ENCODE data around the gene DENND4A. TPM values are rescaled to one million over a fixed set of nuclear protein-coding genes. Genes with fewer than 3 reads are reported as not detected.

The DENND4A gene
- total and polyA plus RNA-seq, 2 of the 4 experiments (the other 2 are of a cell fraction), result 4.1 to 17.7 TPM

DNA sequence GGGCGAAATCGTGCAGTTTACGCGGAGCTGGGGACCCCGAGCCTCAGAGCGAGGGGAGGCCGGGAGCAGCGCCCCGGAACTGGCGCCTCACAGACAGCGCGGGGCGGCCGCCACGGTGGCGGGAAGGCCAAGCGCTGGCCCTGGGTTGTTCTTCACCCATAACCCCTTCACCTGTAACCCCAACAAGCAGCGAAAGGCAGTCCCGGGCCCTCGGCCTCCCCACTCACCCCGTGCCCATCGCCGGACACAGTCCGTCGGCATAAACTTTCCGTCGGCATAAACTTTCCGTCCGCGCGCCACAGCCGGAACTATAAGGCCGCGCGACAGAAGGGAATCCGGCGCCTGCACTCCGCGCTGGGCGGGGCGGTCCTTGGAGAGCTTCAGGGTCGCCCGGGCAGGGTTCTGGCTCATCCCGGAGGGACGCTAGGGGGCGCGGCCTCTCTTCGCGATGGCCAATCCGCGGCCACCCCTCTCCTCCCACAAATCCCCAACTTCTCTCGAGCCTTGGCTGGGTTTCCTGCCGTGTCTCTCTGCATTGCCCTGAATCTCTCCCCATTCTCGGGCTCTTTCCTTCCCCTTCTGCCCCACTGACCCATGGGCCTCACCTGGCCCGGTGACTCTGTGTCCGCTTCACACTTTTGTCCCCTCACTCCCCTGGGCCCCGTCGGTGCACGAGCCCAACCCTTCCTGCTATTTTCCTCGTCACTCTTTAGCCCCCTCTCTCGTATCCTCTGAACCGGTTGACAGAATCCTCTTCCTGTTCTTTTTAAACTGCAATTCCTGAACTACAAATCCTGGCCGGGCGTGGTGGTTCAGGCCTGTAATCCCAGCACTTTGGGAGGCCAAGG is 181.0 kb downstream of the DENND4A start, which contains the start of gene INTS14 (continued):
- TF ChIP-seq NFE2L2 (IDR thresholded peaks at IDR 0.05; ENCODE audit: low read depth, low read length) (no peak), RFX5 (IDR thresholded peaks at IDR 0.05; ENCODE audit: low read depth, low read length) (no peak), CEBPB (IDR thresholded peaks at IDR 0.05; ENCODE audit: low read depth, low read length) (no peak)

Small RNA genes within 50 kb of the gene (microRNA-seq; reads per million reads assigned to microRNA genes)
- gene MIR4511 (ENCODE audit: insufficient read depth in 1 of 2, insufficient read length in 1 of 2, unreplicated experiment in 1 of 2), result 0 to 1.0 reads per million in 2 experiments
- not detected for gene SNORD13E (ENCODE audit: insufficient read depth, insufficient read length)

Small RNA genes within 50 kb of the gene (small RNA-seq; reads per million reads assigned to genes)
- 0 to 0.59 (median 0) reads per million in 5 experiments for gene MIR4511
- 0 to 0.28 (median 0) reads per million in 5 experiments for gene SNORD13E

Other genes starting within 250 kb of the DENND4A start
- gene INTS14, start 181.2 kb downstream of the DENND4A start, total RNA-seq (2012; rRNA removed), result 22.9 and 33.9 TPM in 2 replicates
- gene INTS14, start 181.2 kb downstream of the DENND4A start, polyA plus RNA-seq (2012; rRNA removed), result 35.8 and 39.5 TPM in 2 replicates
- gene SLC24A1, start 170.4 kb downstream of the DENND4A start, total RNA-seq (2012; rRNA removed), result 3.6 and 3.9 TPM in 2 replicates
- 3.8 and 4.9 TPM in 2 replicates for gene SLC24A1, start 170.4 kb downstream of the DENND4A start, polyA plus RNA-seq (2012; rRNA removed)
- 376 and 462 TPM in 2 replicates for gene RAB11A, start 77.2 kb upstream of the DENND4A start, total RNA-seq (2012; rRNA removed)
- 299 and 341 TPM in 2 replicates for gene RAB11A, start 77.2 kb upstream of the DENND4A start, polyA plus RNA-seq (2012; rRNA removed)